ENCODE measurements around the gene PTPRA. TPM values are rescaled to one million over a fixed set of nuclear protein-coding genes. Genes with fewer than 3 reads are reported as not detected.

Gene PTPRA
- polyA plus RNA-seq, 1 donor (not counting 4 experiments of a cell fraction or from before 2014, with no cell fraction given), result 53.3 TPM

DNA sequence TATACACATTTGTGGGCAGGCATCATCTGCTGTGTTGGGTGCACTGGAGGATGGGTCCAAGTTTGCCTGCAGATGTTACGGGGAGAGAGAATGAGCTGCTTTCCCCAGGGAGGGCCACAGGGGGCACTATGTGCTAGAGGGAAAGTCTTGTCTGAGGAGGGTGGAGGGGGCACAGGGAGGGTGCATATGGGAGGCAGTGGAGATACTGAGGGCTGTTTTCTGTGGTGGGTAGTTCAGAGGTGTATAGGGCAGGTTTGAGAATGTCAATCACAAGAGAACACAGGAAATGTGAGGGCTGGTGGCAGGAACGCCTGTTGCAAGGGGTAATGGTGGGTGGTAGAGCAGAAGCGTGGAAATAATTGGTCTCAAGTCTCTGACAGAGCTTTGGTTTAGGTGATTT lies 7.7 kb upstream of the PTPRA start:
- dilution Hi-C loops (cut with MboI; ENCODE audit: extremely low pct_ligation_motif_present, low sequenced_read_pairs), result no loop called here
- no peak for DNase-seq (ENCODE audit: low read depth, low spot score)
- Histone ChIP-seq H2AFZ (ENCODE audit: control insufficient read depth, low read length) (no peak overlapping the region), H3K27ac (ENCODE audit: control insufficient read depth, insufficient read depth, low read length) (no peak overlapping the region), H3K4me1 (ENCODE audit: control insufficient read depth, extremely low read depth, insufficient read depth, low read length) (peaks cover 2% of the 10 kb centered on the region), H3K36me3 (ENCODE audit: control insufficient read depth in 2 of 2, extremely low read depth in 1 of 2, insufficient read depth in 2 of 2, low read length in 2 of 2) (peaks cover 14 to 19% of the 10 kb centered on the region in 2 experiments), H3K79me2 (ENCODE audit: control insufficient read depth, insufficient read depth, low read length) (no peaks in the 10 kb centered on the region), H3K27me3 (ENCODE audit: control insufficient read depth, extremely low read depth, insufficient read depth, low read length) (no peaks in the 10 kb centered on the region), H3K9me3 (ENCODE audit: control insufficient read depth, low read depth, low read length) (no peaks in the 10 kb centered on the region), H3K4me3 (ENCODE audit: control insufficient read depth in 2 of 3, extremely low read depth in 1 of 3, insufficient read depth in 2 of 3, low read depth in 1 of 3, low read length in 3 of 3) (no peak overlapping the region), H3K4me2 (ENCODE audit: control insufficient read depth, extremely low read depth, insufficient read depth, low read depth, low read length) (no peak overlapping the region), H3K9me1 (ENCODE audit: control insufficient read depth, extremely low read depth, insufficient read depth, low read length) (no peaks in the 10 kb centered on the region), H4K20me1 (ENCODE audit: control insufficient read depth, extremely low read depth, insufficient read depth, low read length) (no peaks in the 10 kb centered on the region), H3K9ac (ENCODE audit: control insufficient read depth, extremely low read depth, insufficient read depth, low read length) (no peak overlapping the region)
- TF ChIP-seq CTCF (optimal IDR thresholded peaks at IDR 0.05 in 1 of 3, IDR thresholded peaks at IDR 0.05 in 1 of 3, conservative IDR thresholded peaks at IDR 0.05 in 1 of 3; ENCODE audit: extremely low read depth in 1 of 3, insufficient read depth in 2 of 3, low read length in 3 of 3) (no peak), EZH2 (IDR thresholded peaks at IDR 0.05; ENCODE audit: low read length) (no peak)
- no peak for FAIRE-seq

DNA sequence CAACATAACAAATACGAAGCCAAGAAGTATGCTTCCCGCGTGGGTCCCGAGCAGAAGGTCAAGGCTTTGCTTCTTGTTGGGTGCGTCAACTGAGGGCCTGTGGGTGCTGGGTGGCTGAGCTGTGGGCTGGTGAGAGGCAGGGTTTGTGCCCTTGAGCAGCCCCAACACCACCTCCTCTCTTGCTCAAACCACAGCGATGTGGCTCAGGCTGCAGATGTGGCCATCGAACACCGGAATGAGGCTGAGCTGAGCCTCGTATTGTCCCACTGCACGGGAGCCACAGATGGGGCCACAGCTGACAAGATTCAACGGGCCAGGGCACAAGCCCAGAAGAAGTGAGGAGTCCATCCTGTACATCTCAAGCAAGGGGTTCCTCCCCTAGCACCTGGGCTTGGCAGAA lies 7.0 kb upstream of the PTPRA start:
- Histone ChIP-seq H3K9ac (ENCODE audit: control insufficient read depth, extremely low read depth, insufficient read depth, low read length) (no peak overlapping the region), H3K9me1 (ENCODE audit: control insufficient read depth, extremely low read depth, insufficient read depth, low read length) (no peaks in the 10 kb centered on the region), H4K20me1 (ENCODE audit: control insufficient read depth, extremely low read depth, insufficient read depth, low read length) (no peaks in the 10 kb centered on the region), H3K27me3 (ENCODE audit: control insufficient read depth, extremely low read depth, insufficient read depth, low read length) (no peaks in the 10 kb centered on the region), H3K79me2 (ENCODE audit: control insufficient read depth, insufficient read depth, low read length) (no peaks in the 10 kb centered on the region), H3K9me3 (ENCODE audit: control insufficient read depth, low read depth, low read length) (no peaks in the 10 kb centered on the region), H3K27ac (ENCODE audit: control insufficient read depth, insufficient read depth, low read length) (no peak overlapping the region), H3K4me3 (ENCODE audit: control insufficient read depth in 2 of 3, extremely low read depth in 1 of 3, insufficient read depth in 2 of 3, low read depth in 1 of 3, low read length in 3 of 3) (no peak overlapping the region), H3K4me2 (ENCODE audit: control insufficient read depth, extremely low read depth, insufficient read depth, low read depth, low read length) (no peak overlapping the region), H3K4me1 (ENCODE audit: control insufficient read depth, extremely low read depth, insufficient read depth, low read length) (peaks cover 7% of the 10 kb centered on the region), H2AFZ (ENCODE audit: control insufficient read depth, low read length) (no peak overlapping the region), H3K36me3 (ENCODE audit: control insufficient read depth in 2 of 2, extremely low read depth in 1 of 2, insufficient read depth in 2 of 2, low read length in 2 of 2) (peaks cover 9 to 16% of the 10 kb centered on the region in 2 experiments)
- dilution Hi-C loops (cut with MboI; ENCODE audit: extremely low pct_ligation_motif_present, low sequenced_read_pairs), result no loop called here
- DNase-seq (ENCODE audit: low read depth, low spot score) (no peak), FAIRE-seq (no peak)
- TF ChIP-seq CTCF (optimal IDR thresholded peaks at IDR 0.05 in 1 of 3, IDR thresholded peaks at IDR 0.05 in 1 of 3, conservative IDR thresholded peaks at IDR 0.05 in 1 of 3; ENCODE audit: extremely low read depth in 1 of 3, insufficient read depth in 2 of 3, low read length in 3 of 3) (no peak), EZH2 (IDR thresholded peaks at IDR 0.05; ENCODE audit: low read length) (no peak)

All from keratinocyte (primary cell).